Measurements from ENCODE around the gene TSPAN13.

TSPAN13 gene

DNA sequence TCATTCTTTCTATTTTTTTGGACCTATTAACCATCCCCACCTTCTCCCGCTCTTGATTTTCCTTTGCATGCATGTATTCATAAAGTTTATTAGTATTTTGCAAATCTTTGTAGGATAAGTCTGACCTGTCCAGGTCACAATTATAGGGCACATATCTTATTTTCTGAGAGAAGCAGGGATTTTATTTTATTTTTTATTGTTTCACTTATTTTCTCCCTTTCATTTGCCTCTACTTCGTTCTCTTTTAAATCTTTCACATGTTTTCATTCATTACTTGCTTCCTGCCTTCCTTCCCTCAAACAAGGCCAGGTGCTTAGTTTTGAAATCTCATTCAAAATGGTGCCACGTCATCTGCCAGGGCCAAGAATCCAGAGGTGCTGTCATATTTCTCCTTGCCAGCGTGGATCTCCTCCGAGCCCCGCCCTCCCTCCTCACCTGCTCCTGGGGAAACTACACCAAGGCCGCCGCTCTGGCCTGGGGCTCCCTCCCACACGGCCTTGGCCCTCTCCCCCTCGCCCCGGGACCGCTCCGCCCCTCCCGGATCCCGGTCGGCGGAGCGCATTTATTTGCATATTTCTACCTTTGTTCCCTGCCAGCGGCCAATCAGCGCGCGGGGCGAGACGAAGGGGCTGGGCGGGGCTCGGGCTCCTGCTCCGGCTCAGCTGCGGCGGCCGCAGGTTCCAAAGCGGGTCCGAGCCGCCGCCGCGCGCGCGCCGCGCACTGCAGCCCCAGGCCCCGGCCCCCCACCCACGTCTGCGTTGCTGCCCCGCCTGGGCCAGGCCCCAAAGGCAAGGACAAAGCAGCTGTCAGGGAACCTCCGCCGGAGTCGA lies at the start of gene TSPAN13:
Gene TSPAN13, plus strand, starts transcription at position 654 of the 830 bp plus-strand sequence. CDS start 213 bp downstream, outside the sequence.
- Mint-ChIP-seq H3K4me1 (peaks cover 13% of the 10 kb centered on the region), H3K27ac (no peak within 1 kb of the TSS), H3K4me3 (peak within 1 kb of the TSS; percentile 74), H3K9me3 (no peaks in the 10 kb centered on the region), H3K36me3 (no peaks in the 10 kb centered on the region)
- DNase-seq (ENCODE audit: low spot score in 2 of 2) = peak; percentile 27 to 66
- ATAC-seq = peak; percentile 86

DNA sequence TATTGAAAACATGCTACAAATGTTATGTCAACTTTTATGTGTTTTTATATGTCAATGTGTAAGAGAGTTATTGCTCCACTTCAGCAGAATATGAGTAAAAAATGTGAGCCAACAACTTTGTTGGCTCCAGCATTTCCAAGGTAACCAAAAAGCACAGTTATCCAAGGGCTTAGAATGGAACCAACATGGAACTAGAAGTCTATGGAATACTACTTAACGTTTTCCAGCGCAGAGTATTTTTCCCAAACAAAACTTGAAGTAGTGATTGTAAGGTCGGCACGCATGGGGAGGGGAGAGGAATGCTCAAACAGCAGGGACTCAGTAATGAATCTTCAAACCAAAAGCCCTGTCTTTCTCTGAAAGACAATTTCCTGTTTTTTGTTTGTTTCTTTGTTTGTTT lies 45.0 kb upstream of the TSPAN13 start:
- DNase-seq (ENCODE audit: low spot score in 2 of 2) = no peak
- H3K9me3 Mint-ChIP-seq = no peaks in the 10 kb centered on the region
- H3K36me3 Mint-ChIP-seq = peaks cover 60% of the 10 kb centered on the region
- no peak overlapping the region for H3K27ac Mint-ChIP-seq
- no peak for ATAC-seq
- H3K4me3 Mint-ChIP-seq = no peak overlapping the region
- H3K4me1 Mint-ChIP-seq = peaks cover 15% of the 10 kb centered on the region

DNA sequence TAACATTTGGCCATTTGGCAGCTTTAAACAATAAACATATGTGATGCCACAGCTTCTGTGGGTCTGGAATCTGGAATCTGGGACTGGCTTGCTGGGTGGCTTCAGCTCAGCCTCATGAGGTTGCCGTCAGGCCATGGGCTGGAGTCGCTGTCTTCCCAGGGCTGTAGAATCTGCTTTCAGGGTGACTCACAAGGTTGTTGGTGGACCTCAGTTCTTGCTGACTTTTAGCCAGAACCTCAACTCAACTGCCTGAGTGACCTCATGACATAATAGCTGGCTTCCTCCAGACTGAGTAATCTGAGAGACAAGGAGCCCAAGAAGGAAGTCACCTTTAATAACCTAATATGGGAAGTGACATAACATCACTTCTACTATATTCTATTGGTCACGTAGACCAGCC lies 44.6 kb upstream of the TSPAN13 start:
- Mint-ChIP-seq H3K27ac (no peak overlapping the region), H3K4me1 (peaks cover 15% of the 10 kb centered on the region), H3K36me3 (peaks cover 55% of the 10 kb centered on the region), H3K9me3 (no peaks in the 10 kb centered on the region), H3K4me3 (no peak overlapping the region)
- ATAC-seq (peak; percentile 28), DNase-seq (ENCODE audit: low spot score in 2 of 2) (no peak)

DNA sequence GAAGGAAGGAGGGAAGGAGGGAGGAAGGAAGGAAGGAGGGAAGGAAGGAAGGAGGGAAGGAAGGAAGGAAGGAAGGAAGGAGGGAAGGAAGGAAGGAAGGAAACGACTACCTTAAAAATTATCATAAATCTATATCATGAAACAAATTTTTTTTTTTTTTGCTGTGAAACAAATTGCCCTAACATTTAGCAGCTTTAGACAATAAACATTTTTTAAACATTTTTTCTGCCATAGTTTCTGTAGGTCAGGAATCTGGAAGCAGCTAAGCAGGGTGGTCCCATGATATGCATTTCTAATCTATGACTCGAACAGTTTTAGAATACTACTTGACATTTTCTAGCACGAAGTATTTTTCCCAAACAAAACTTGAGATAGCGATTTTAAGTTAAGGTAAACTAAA lies 42.9 kb upstream of the TSPAN13 start:
- ATAC-seq (no peak), DNase-seq (ENCODE audit: low spot score in 2 of 2) (no peak)
- Mint-ChIP-seq H3K9me3 (no peaks in the 10 kb centered on the region), H3K4me1 (peaks cover 15% of the 10 kb centered on the region), H3K4me3 (no peak overlapping the region), H3K27ac (peak overlapping the region; percentile 84), H3K36me3 (peaks cover 38% of the 10 kb centered on the region)

DNA sequence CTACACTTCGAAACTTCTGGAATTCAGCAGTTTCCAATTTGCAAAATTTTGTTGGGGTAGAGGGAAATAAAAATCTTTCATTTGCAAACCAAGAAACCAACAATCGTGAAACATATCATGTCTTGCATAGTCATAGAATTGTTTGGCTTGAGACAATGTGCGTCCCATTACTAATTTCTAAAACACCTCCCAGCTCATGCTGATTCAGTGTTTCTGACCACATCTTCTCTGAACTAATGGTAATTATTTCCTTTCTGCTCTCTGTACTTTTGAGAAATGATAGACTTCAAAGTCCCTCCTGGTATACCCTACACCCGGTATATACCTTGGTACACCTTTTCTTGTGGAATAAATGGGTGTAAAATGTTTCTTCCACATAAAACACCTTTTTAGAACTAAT lies 41.8 kb upstream of the TSPAN13 start:
- H3K27ac Mint-ChIP-seq = no peak overlapping the region
- DNase-seq (ENCODE audit: low spot score in 2 of 2) = no peak
- peaks cover 30% of the 10 kb centered on the region for H3K36me3 Mint-ChIP-seq
- H3K4me3 Mint-ChIP-seq = no peak overlapping the region
- H3K9me3 Mint-ChIP-seq = no peaks in the 10 kb centered on the region
- ATAC-seq = peak; percentile 87
- peaks cover 15% of the 10 kb centered on the region for H3K4me1 Mint-ChIP-seq

DNA sequence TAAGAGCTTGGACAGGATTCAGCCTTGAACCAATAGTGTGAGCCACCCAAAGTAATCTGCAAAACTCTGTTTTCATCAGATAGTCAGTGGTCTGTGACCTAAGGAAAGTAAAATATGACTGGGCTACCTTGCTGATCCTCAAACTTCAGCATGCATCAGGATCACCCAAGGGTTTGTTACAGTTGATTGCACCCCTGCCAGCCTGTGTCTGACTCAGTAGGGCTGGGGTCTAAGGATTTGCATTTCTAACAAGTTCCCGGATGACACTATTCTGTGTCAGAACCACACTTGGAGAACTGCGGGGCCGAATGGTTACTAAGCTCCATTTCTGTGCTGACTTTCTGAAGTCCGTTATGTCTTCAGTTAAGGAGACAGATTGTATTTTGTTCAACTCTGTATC lies 40.6 kb upstream of the TSPAN13 start:
- no peak overlapping the region for H3K27ac Mint-ChIP-seq
- ATAC-seq = peak; percentile 85
- peaks cover 15% of the 10 kb centered on the region for H3K4me1 Mint-ChIP-seq
- no peak for DNase-seq (ENCODE audit: low spot score in 2 of 2)
- H3K4me3 Mint-ChIP-seq = no peak overlapping the region
- no peaks in the 10 kb centered on the region for H3K9me3 Mint-ChIP-seq
- peaks cover 24% of the 10 kb centered on the region for H3K36me3 Mint-ChIP-seq

DNA sequence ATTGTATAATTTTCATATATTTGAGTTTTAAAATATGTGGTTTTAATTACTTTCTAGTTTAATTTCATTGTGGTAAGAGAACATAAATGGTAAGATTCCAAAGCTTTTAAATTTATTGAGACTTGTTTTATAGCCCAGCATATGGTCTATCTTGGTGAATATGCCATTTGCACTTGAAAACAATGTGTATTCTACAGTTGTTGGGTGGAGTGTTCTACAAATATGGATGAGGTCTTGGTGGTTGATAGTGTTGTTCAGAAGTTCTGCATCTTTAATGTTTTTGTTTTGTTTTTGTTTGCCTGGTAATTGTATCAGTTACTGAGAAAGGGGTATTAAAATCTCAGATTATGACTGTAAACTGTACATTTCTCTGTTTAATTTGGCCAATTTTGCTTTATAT lies 37.6 kb upstream of the TSPAN13 start:
- Mint-ChIP-seq H3K4me3 (no peak overlapping the region), H3K9me3 (no peaks in the 10 kb centered on the region), H3K36me3 (peaks cover 15% of the 10 kb centered on the region), H3K27ac (no peak overlapping the region), H3K4me1 (peaks cover 10% of the 10 kb centered on the region)
- ATAC-seq (no peak), DNase-seq (ENCODE audit: low spot score in 2 of 2) (no peak)

DNA sequence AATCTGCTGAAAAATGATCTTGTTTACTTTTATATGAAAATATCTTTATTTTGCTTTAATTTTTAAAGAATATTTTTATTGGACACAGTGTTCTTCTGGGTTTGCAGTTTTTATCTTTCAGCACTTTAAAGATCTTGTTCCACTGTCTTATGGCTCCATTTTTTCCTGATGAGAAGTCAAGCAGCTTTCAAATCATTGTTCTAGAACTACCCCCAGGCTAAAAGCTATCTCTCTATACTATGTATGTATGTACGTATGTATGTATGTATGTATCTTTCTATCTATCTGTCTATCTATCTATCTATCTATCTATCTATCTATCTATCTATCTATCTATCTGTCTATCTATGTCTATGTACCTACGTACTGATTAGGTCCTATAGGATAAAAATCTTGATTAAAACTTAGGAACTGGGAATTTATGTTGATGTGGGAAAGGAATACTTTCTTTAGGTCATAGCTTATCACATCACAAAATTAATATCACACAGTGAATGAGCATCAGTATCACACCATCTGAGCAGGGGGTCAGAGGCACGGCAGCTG lies 35.4 kb upstream of the TSPAN13 start:
- H3K9me3 Mint-ChIP-seq = no peaks in the 10 kb centered on the region
- H3K4me1 Mint-ChIP-seq = no peaks in the 10 kb centered on the region
- no peak overlapping the region for H3K27ac Mint-ChIP-seq
- DNase-seq (ENCODE audit: low spot score in 2 of 2) (no peak), ATAC-seq (no peak)
- H3K4me3 Mint-ChIP-seq = no peak overlapping the region
- peaks cover 8% of the 10 kb centered on the region for H3K36me3 Mint-ChIP-seq

DNA sequence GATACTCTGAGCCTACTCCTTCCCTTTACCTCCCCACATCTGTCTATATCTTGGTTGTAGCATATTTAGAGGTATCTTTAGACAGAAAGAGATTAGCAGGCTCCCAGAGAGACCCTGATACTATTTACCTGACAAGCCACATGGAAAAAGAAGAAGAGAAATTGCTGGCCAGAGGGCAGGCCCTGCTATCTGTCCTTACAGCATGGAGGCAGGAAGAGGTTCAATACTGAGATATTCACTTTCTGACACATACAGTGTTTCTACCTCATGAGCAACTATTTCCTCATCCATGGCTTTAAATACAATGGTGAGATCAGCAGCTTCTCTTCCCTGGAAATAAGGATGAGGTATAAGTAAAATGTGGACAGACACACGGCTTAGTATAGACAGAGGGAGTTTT lies 33.9 kb upstream of the TSPAN13 start:
- H3K9me3 Mint-ChIP-seq = no peaks in the 10 kb centered on the region
- no peaks in the 10 kb centered on the region for H3K4me1 Mint-ChIP-seq
- DNase-seq (ENCODE audit: low spot score in 2 of 2) (no peak), ATAC-seq (no peak)
- H3K36me3 Mint-ChIP-seq = peaks cover 8% of the 10 kb centered on the region
- H3K4me3 Mint-ChIP-seq = no peak overlapping the region
- H3K27ac Mint-ChIP-seq = no peak overlapping the region

DNA sequence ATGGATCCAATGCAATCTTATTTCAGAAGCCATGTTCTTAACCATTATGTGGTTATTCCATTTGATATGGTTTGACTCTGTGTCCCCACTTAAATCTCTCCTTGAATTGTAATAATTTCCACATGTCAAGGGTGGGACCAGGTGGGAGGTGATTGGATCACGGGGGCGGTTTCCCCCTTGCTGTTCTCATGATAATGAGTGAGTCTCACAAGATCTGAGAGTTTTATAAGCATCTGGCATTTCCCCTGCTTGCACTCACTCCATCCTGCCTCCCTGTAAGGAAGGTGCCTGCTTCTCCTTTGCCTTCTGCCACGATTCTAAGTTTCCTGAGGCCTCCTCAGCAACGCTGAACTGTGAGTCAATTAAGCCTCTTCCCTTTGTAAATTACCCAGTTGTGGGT lies 32.0 kb upstream of the TSPAN13 start:
- H3K36me3 Mint-ChIP-seq = peaks cover 7% of the 10 kb centered on the region
- H3K4me1 Mint-ChIP-seq = no peaks in the 10 kb centered on the region
- H3K9me3 Mint-ChIP-seq = no peaks in the 10 kb centered on the region
- no peak overlapping the region for H3K4me3 Mint-ChIP-seq
- no peak for ATAC-seq
- no peak for DNase-seq (ENCODE audit: low spot score in 2 of 2)
- no peak overlapping the region for H3K27ac Mint-ChIP-seq

DNA sequence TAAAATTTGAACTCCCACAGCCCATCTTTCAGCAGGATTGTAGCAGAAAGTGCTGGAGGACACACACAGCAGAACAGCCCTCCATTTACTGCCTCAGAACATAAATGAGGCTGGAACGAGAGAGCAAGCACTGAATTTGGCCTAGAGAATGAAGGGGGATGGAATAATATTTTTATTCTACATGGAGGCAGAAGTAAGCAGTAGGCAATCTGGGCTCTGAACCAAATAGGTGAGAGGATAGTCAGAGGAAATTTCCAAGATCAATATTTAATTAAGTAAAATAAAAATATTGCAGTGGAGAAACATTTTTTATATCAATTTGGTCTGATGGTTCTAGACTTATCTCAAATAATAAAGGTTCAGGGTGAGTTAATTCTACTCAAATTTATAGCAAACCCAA lies 29.2 kb upstream of the TSPAN13 start:
- Mint-ChIP-seq H3K36me3 (no peaks in the 10 kb centered on the region), H3K4me1 (no peaks in the 10 kb centered on the region), H3K9me3 (no peaks in the 10 kb centered on the region), H3K27ac (no peak overlapping the region), H3K4me3 (no peak overlapping the region)
- DNase-seq (ENCODE audit: low spot score in 2 of 2) (no peak), ATAC-seq (no peak)

DNA sequence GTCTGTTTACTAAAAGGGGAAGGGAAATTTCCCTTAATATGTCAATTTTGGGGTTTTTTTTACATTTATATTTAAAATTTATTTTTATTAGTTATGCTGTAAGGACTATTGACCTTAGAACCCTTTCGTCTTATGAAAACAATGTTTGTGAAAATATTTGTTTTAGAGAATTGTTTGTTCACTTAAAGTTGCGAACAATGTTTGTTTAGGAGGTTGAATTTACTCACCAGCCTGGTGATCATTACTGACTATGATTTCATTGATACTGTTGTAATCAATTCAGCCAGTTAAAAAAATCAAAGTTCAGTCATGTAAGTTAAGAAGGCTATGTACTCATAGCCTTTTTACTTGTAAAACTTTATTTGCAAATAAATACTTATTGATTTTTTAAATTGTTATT lies 27.4 kb upstream of the TSPAN13 start:
- Mint-ChIP-seq H3K36me3 (no peaks in the 10 kb centered on the region), H3K27ac (no peak overlapping the region), H3K4me1 (no peaks in the 10 kb centered on the region), H3K4me3 (no peak overlapping the region), H3K9me3 (no peaks in the 10 kb centered on the region)
- DNase-seq (ENCODE audit: low spot score in 2 of 2) (no peak), ATAC-seq (no peak)

DNA sequence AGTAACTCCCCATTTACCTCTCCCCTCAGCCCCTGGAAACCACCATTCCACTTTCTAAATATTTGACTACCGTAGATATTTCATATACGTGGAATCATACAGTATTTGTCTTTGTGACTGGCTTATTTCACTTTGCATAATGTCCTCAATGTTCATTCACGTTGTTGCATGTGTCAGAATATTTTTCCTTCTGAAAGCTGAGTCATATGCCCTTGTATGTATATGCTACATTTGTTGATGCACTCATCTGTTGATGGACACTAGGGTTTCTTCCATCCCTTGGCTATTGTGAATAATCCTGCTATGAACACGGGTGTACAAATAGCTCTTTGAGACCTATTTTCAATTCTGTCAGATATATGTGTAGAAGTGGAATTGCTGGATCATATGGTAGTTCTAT lies 25.8 kb upstream of the TSPAN13 start:
- Mint-ChIP-seq H3K4me3 (no peak overlapping the region), H3K9me3 (peaks cover 2% of the 10 kb centered on the region), H3K36me3 (no peaks in the 10 kb centered on the region), H3K27ac (no peak overlapping the region), H3K4me1 (no peaks in the 10 kb centered on the region)
- ATAC-seq (peak; percentile 37), DNase-seq (ENCODE audit: low spot score in 2 of 2) (no peak)

DNA sequence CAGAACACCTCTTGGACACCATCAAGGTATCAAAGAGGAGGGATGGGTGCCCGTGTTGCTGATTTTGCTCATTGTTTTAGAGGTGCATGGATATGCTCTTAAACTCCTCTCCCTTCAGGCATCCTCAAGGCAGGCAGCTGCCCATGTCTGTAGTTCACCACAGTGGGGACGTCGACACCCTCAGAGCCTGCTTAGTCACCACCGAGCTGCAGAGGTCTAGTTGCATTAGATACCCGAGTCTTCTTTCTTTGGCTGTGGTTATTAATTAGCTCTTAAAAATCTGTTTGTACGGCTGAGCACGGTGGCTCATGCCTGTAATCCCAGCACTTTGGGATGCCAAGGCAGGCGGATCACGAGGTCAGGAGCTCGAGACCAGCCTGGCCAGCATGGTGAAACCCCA lies 24.7 kb upstream of the TSPAN13 start:
- H3K4me3 Mint-ChIP-seq = no peak overlapping the region
- peaks cover 2% of the 10 kb centered on the region for H3K9me3 Mint-ChIP-seq
- DNase-seq (ENCODE audit: low spot score in 2 of 2) (no peak), ATAC-seq (no peak)
- H3K27ac Mint-ChIP-seq = no peak overlapping the region
- no peaks in the 10 kb centered on the region for H3K36me3 Mint-ChIP-seq
- H3K4me1 Mint-ChIP-seq = no peaks in the 10 kb centered on the region

DNA sequence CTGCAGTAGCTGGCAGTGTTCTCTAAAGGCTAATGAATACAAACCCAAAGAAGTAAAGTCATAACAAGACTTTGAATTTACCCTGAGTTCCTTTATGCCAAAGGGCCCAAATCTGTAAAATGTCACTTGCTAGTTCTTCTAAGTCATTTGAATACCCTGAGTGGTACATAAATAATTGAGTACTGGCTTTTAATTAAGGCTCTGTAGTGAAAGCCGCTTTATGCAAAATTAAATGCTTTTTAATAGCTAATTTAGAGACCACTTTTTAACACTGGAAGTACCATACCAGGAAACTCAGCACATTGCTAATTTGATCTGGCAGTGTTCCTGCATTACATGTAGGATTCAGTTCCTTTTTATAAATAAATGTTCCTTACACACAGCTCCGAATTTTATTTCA lies 24.0 kb upstream of the TSPAN13 start:
- no peaks in the 10 kb centered on the region for H3K36me3 Mint-ChIP-seq
- ATAC-seq = no peak
- H3K9me3 Mint-ChIP-seq = peaks cover 2% of the 10 kb centered on the region
- DNase-seq (ENCODE audit: low spot score in 2 of 2) = no peak
- no peaks in the 10 kb centered on the region for H3K4me1 Mint-ChIP-seq
- H3K4me3 Mint-ChIP-seq = no peak overlapping the region
- H3K27ac Mint-ChIP-seq = no peak overlapping the region

DNA sequence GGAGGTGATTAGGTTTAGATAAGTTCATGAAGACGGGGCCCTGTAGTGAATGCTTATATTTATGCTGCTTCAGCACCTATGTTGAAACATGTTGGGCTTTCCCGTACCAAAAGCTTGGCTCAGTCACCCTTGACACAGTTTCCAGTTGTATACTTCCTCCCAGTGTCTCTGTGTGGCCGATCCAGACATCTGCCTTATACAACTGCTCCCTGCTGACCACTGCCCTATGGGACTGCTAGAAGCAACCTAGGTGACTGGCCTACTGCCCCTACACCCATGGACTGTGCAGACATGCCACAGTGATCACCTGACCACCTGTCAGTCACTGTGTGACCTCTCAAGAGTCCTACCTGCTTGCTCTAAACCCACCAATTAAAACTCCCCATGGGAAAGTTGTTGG lies 22.6 kb upstream of the TSPAN13 start:
- Mint-ChIP-seq H3K4me1 (peaks cover 10% of the 10 kb centered on the region), H3K36me3 (no peaks in the 10 kb centered on the region), H3K4me3 (no peak overlapping the region), H3K27ac (no peak overlapping the region), H3K9me3 (peaks cover 2% of the 10 kb centered on the region)
- ATAC-seq (no peak), DNase-seq (ENCODE audit: low spot score in 2 of 2) (no peak)
